IMR-90 (cell line): ENCODE data around the gene CHD9. TPM values are rescaled to one million over a fixed set of nuclear protein-coding genes. Genes with fewer than 3 reads are reported as not detected.
A peak's percentile ranks its signal among the peaks of the same experiment; 100 is the strongest.

Experiments used
- ATAC-seq: fragments of 200-7000 bp; cut with Tn5 transposase; 2 replicates; pipeline ENCODE4 v1.9.1; 2020; ENCODE audit warnings: low read depth, mild to moderate bottlenecking, moderate library complexity
- BruUV-seq: library from RNA; stranded (reverse); fragments of 400-500 nt; replicated peaks from 2 replicates; lab custom pipeline; 2021; lab: Mats Ljungman, UMichigan
- CTCF ChIA-PET: fragments of 300-600 bp; formaldehyde crosslinking; extraction: SDS; loops from one replicate; lab custom pipeline; 2021; ENCODE audit warnings: antibody characterized with exemption; lab: Yijun Ruan, JAX
- POLR2A ChIA-PET: fragments of 300-600 bp; sonication (Branson Sonifier 250); formaldehyde crosslinking; loops from one replicate; lab custom pipeline; 2022; ENCODE audit warnings: antibody characterized with exemption; ENCODE audit not compliant: unreplicated experiment; lab: Charles Lee
- DNase-seq: peaks from one replicate; pipeline ENCODE4 v3.0.0; 2013
- H2AFZ ChIP-seq: replicated peaks from 2 replicates; pipeline ENCODE3; 2013; ENCODE audit warnings: low read length, mild to moderate bottlenecking; ENCODE audit not compliant: poor library complexity
- H2AK5ac ChIP-seq: 2 replicates; pipeline ENCODE4 v1.6.1; 2013; ENCODE audit warnings: low read depth, low read length, inconsistent platforms
- H2AK9ac ChIP-seq: replicated peaks from 2 replicates; pipeline ENCODE3; 2013; ENCODE audit warnings: mild to moderate bottlenecking, low read depth, low read length, moderate library complexity; ENCODE audit not compliant: poor library complexity
- H2BK120ac ChIP-seq: 2 replicates; pipeline ENCODE4 v1.6.1; 2013; ENCODE audit warnings: low read depth, low read length, inconsistent platforms
- H2BK15ac ChIP-seq: 3 replicates; pipeline ENCODE4 v1.6.1; 2013; ENCODE audit warnings: low read depth, low read length, inconsistent platforms
- H2BK20ac ChIP-seq: 2 replicates; pipeline ENCODE4 v1.6.1; 2013; ENCODE audit warnings: low read depth, mild to moderate bottlenecking, inconsistent platforms, low read length, moderate library complexity
- H2BK5ac ChIP-seq: 2 replicates; pipeline ENCODE4 v1.6.1; 2013; ENCODE audit warnings: mild to moderate bottlenecking, low read depth, low read length, inconsistent platforms; ENCODE audit not compliant: poor library complexity, severe bottlenecking
- H3K14ac ChIP-seq: replicated peaks from 2 replicates; pipeline ENCODE4 v1.6.1; 2013; ENCODE audit warnings: low read depth, low read length, inconsistent platforms
- H3K18ac ChIP-seq: 2 replicates; pipeline ENCODE4 v1.6.1; 2013; ENCODE audit warnings: low read depth, low read length, control low read depth
- H3K23ac ChIP-seq: 2 replicates; pipeline ENCODE4 v1.6.1; 2013; ENCODE audit warnings: low read depth, low read length, inconsistent platforms
- H3K27ac ChIP-seq: 2 replicates; pipeline ENCODE4 v1.5.1; 2013; ENCODE audit warnings: mild to moderate bottlenecking, control low read depth, low read length; ENCODE audit not compliant: insufficient read depth
- H3K27me3 ChIP-seq: 2 replicates; pipeline ENCODE4 v1.6.1; 2013; ENCODE audit warnings: low read length; ENCODE audit not compliant: control insufficient read depth, insufficient read depth
- H3K36me3 ChIP-seq: 2 replicates; pipeline ENCODE4 v1.6.1; 2013; ENCODE audit warnings: low read length, mixed read lengths; ENCODE audit not compliant: control insufficient read depth, insufficient read depth
- H3K4ac ChIP-seq: 2 replicates; pipeline ENCODE4 v1.6.1; 2013; ENCODE audit warnings: low read depth, low read length, inconsistent platforms
- H3K4me1 ChIP-seq: 2 replicates; pipeline ENCODE4 v1.6.1; 2013; ENCODE audit warnings: low read length, mixed read lengths; ENCODE audit not compliant: control insufficient read depth, insufficient read depth
- H3K4me2 ChIP-seq: 2 replicates; pipeline ENCODE4 v1.6.1; 2013; ENCODE audit warnings: low read depth, mild to moderate bottlenecking, control low read depth, low read length, moderate library complexity
- H3K4me3 ChIP-seq: 2 replicates; pipeline ENCODE4 v1.5.1; 2013; ENCODE audit warnings: low read depth, mild to moderate bottlenecking, control low read depth, low read length, moderate library complexity; ENCODE audit not compliant: insufficient read depth
- H3K56ac ChIP-seq: 2 replicates; pipeline ENCODE4 v1.6.1; 2013; ENCODE audit warnings: low read length, inconsistent platforms; ENCODE audit not compliant: insufficient read depth; ENCODE audit errors: extremely low read depth
- H3K79me1 ChIP-seq, 2 experiments: 2 replicates each; pipeline ENCODE4 v1.6.1; 2013; ENCODE audit warnings: low read length in 2 of 2, inconsistent platforms in 1 of 2, low read depth in 1 of 2
- H3K9ac ChIP-seq: 2 replicates; pipeline ENCODE4 v1.6.1; 2013; ENCODE audit warnings: low read depth, low read length, control low read depth
- H3K9me1 ChIP-seq: 2 replicates; pipeline ENCODE4 v1.6.1; 2013; ENCODE audit warnings: low read length, inconsistent platforms; ENCODE audit not compliant: insufficient read depth
- H3K9me3 ChIP-seq: 2 replicates; pipeline ENCODE4 v1.6.1; 2013; ENCODE audit warnings: low read length; ENCODE audit not compliant: control insufficient read depth, insufficient read depth
- H4K20me1 ChIP-seq: 2 replicates; pipeline ENCODE4 v1.6.1; 2013; ENCODE audit warnings: low read length, inconsistent platforms; ENCODE audit not compliant: insufficient read depth
- H4K5ac ChIP-seq: 2 replicates; pipeline ENCODE4 v1.6.1; 2013; ENCODE audit warnings: mild to moderate bottlenecking, low read depth, low read length, control low read depth
- H4K8ac ChIP-seq, 2 experiments: 2 replicates each; pipeline ENCODE4 v1.6.1; 2013; ENCODE audit warnings: low read depth in 2 of 2, low read length in 2 of 2, control low read depth in 1 of 2, inconsistent platforms in 1 of 2
- H4K91ac ChIP-seq: 2 replicates; pipeline ENCODE4 v1.6.1; 2013; ENCODE audit warnings: low read depth, low read length, inconsistent platforms; ENCODE audit not compliant: insufficient read depth
- CTCF ChIP-seq: conservative IDR thresholded peaks from 2 replicates; pipeline ENCODE4 v1.5.1; 2012; ENCODE audit warnings: mild to moderate bottlenecking, low read depth, low read length, improper control_type of control experiment
- RAD21 ChIP-seq: IDR thresholded peaks from 2 replicates; pipeline ENCODE4 v1.6.1; 2012; ENCODE audit warnings: low read length, improper control_type of control experiment
- SMC3 ChIP-seq: fragments of 150-350 bp; IDR thresholded peaks from 2 replicates; pipeline ENCODE4 v1.6.1; 2016; ENCODE audit warnings: low read depth, mild to moderate bottlenecking, antibody characterized with exemption, low read length, moderate library complexity
- USF2 ChIP-seq: fragments of 150-350 bp; IDR thresholded peaks from 2 replicates; pipeline ENCODE4 v1.6.1; 2017; ENCODE audit warnings: mild to moderate bottlenecking, antibody characterized with exemption, low read length, low read depth
- WGBS, 2 experiments: methylation state at CpG; one replicate each; pipeline versions ENCODE4 v1.1.5 to v1.1.7; 2013; ENCODE audit warnings: missing lambda C conversion rate in 2 of 2; ENCODE audit not compliant: insufficient read length in 1 of 2; ENCODE audit errors: extremely low coverage in 2 of 2; 5-methylcytosine and 5-hydroxymethylcytosine counted together
- dilution Hi-C: fragments of 300-500 bp; cut with HindIII; formaldehyde crosslinking; loops from one replicate; pipeline ENCODE4 v1.14.3; 2018; ENCODE audit warnings: low sequenced_read_pairs; ENCODE audit not compliant: unreplicated experiment
- in situ Hi-C: fragments of 300-500 bp; cut with MboI; formaldehyde crosslinking; loops from 3 replicates; pipeline ENCODE4 v1.14.3; 2019; ENCODE audit warnings: low sequenced_read_pairs, inconsistent platforms, mixed read lengths
- intact Hi-C: fragments of 100-400 bp; cut with micrococcal nuclease; formaldehyde crosslinking; loops from 2 replicates; pipeline ENCODE4 v1.10.0; 2022
- polyA plus RNA-seq, 3 experiments: library from polyadenylated mRNA; depleted of rRNA; stranded (reverse); fragments of >200 nt; gene quantifications; 2 replicates each; pipeline ENCODE4 v1.2.3, GENCODE V29; 2012; ENCODE audit warnings: low replicate concordance in 1 of 3
- total RNA-seq: library from RNA; depleted of rRNA; stranded (reverse); fragments of >200 nt; gene quantifications from 2 replicates; pipeline ENCODE4 v1.2.3, GENCODE V29; 2012

Gene CHD9
- total and polyA plus RNA-seq, 2 of the 4 experiments (the other 2 are of a cell fraction) = 9.1 to 48.8 TPM

DNA sequence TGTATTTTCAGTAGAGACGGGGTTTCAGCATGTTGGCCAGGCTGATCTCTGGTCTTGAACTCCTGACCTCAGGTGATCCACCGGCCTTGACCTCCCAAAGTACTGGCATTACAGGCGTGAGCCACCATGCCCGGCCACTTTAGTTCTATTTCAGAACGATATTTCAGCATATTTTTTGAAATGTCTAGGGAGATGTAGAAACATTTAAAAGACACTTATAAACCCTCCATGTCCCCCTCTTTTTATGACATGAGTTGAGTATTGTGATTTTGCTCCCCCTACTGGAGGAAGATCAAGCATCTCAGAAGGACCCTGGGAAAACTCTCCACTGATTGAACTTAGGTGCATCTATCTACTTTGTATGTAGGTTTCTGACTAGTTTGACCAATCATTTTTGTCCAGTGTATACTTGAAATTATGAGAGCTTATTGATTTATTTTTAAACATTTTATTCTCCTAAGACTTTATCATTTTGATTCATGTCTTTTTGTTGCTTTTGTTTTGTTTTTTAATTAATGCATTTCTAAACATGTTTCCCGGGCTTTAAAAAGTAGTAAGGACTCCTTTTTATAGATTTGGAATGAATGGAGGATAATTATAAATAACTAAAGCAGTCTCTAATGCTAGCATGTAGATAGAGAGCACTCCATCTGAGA is 105.1 kb downstream of the CHD9 start:
- Histone ChIP-seq H2BK20ac (no peak overlapping the region), H2AK5ac (no peak overlapping the region), H3K27me3 (no peaks in the 10 kb centered on the region), H4K20me1 (no peaks in the 10 kb centered on the region), H3K79me1 (peaks cover 8 to 48% of the 10 kb centered on the region in 2 experiments; a peak in 3 of 4 replicates), H2BK5ac (no peak overlapping the region), H3K4me2 (no peak overlapping the region), H3K27ac (no peak overlapping the region), H3K4me1 (peaks cover 2% of the 10 kb centered on the region; the same call in 1 of the 2 replicates), H3K23ac (no peak overlapping the region), H4K5ac (no peak overlapping the region), H3K9me3 (no peaks in the 10 kb centered on the region), H3K4ac (no peak overlapping the region), H2AK9ac (no peak overlapping the region), H2AFZ (no peak overlapping the region), H3K56ac (no peak overlapping the region), H3K9me1 (no peaks in the 10 kb centered on the region), H4K8ac (no peak overlapping the region), H3K18ac (no peak overlapping the region), H3K9ac (no peak overlapping the region), H3K36me3 (peaks cover 12% of the 10 kb centered on the region), H3K14ac (no peak overlapping the region), H4K91ac (no peak overlapping the region), H2BK15ac (no peak overlapping the region), H2BK120ac (no peak overlapping the region), H3K4me3 (no peak overlapping the region)
- ChIA-PET POLR2A (no interaction called here), CTCF (interaction anchor here (0.6 to 1.3 kb wide), 3 partner anchors 9 to 48 kb away, joined by 3 to 5 read pairs (median 3); no protein-coding TSS in a partner anchor)
- BruUV-seq = no TSS peak
- ATAC-seq = peak; percentile 75
- intact Hi-C loops = loop anchor here (1.0 kb wide), 1 partner anchor 105 kb away; no protein-coding TSS in a partner anchor
- TF ChIP-seq RAD21 = peak; percentile 57
- no peak for TF ChIP-seq USF2
- peak; percentile 60 for TF ChIP-seq CTCF
- peak; percentile 58 for TF ChIP-seq SMC3
- dilution Hi-C loops = no loop called here
- in situ Hi-C loops = loop anchor here (10.0 kb wide), 1 partner anchor 105 kb away; the partner anchor contains the start of genes CHD9 and CHD9NB
- WGBS, 2 experiments = no CpG with 5 or more reads among the region's 6 CpGs
- peak; percentile 62 for DNase-seq
